Tibial nerve (tissue), 4 donors: Measurements from ENCODE around the gene C12orf57.

Experiments used
- EP300 ChIP-seq, 2 donors: sonication (generic); formaldehyde crosslinking; IDR thresholded peaks; one replicate each; pipeline ENCODE4 v1.6.1; 2017; ENCODE audit warnings: antibody characterized with exemption in 2 of 2, mild to moderate bottlenecking in 1 of 2
- TF ChIP-seq, protein P1 (sequence below), 5 experiments: fragments of 200-600 bp in 3 of 5; fragments of 450-650 bp in 2 of 5; sonication (generic) in 3 of 5; IDR thresholded peaks; one replicate each; pipeline ENCODE4 v1.5.1; 2016 to 2019; ENCODE audit warnings: antibody characterized with exemption in 5 of 5, mild to moderate bottlenecking in 3 of 5, moderate library complexity in 2 of 5

DNA sequence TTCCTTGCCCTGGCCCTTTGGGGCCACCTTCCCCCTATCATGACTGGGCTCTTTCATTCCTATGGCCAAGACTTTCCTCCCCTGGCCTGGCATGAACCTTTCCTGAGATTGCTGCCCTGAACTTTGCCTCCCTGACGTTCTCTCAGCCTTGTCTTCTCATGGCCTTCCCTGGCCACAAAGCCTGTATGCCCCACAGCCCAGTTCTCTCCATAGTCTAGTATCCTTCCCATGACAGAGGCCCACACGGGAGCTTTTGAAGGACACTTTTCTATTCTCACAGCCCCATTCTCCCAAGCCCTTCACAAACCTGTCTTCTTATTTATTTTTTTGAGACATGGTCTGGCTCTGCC, 4.7 kb upstream of the C12orf57 start:
- TF ChIP-seq, protein P1, sequence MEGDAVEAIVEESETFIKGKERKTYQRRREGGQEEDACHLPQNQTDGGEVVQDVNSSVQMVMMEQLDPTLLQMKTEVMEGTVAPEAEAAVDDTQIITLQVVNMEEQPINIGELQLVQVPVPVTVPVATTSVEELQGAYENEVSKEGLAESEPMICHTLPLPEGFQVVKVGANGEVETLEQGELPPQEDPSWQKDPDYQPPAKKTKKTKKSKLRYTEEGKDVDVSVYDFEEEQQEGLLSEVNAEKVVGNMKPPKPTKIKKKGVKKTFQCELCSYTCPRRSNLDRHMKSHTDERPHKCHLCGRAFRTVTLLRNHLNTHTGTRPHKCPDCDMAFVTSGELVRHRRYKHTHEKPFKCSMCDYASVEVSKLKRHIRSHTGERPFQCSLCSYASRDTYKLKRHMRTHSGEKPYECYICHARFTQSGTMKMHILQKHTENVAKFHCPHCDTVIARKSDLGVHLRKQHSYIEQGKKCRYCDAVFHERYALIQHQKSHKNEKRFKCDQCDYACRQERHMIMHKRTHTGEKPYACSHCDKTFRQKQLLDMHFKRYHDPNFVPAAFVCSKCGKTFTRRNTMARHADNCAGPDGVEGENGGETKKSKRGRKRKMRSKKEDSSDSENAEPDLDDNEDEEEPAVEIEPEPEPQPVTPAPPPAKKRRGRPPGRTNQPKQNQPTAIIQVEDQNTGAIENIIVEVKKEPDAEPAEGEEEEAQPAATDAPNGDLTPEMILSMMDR (IDR thresholded peaks at IDR 0.05), result no peak
- no peak for TF ChIP-seq EP300 (IDR thresholded peaks at IDR 0.05)
